Retinal pigment epithelial cell (primary cell): ENCODE data around the gene SERAC1.
A peak's percentile ranks its signal among the peaks of the same experiment; 100 is the strongest.
"Not testable (repeated sequence)": the region's sequence is repeated elsewhere in the genome, so short reads cannot be mapped to it uniquely, and the experiment has no call there.

Experiments used
- DNase-seq: peaks from one replicate; pipeline ENCODE4 v3.0.0-alpha.2; 2010; ENCODE audit warnings: low read depth
- H3K4me3 ChIP-seq: 2 replicates; pipeline ENCODE4 v1.5.1; 2011; ENCODE audit warnings: mild to moderate bottlenecking, low read length, control low read depth, moderate library complexity
- CTCF ChIP-seq: conservative IDR thresholded peaks from 2 replicates; pipeline ENCODE4 v1.5.1; 2011; ENCODE audit warnings: low read depth, low read length, control low read depth, inconsistent platforms

SERAC1 gene

DNA sequence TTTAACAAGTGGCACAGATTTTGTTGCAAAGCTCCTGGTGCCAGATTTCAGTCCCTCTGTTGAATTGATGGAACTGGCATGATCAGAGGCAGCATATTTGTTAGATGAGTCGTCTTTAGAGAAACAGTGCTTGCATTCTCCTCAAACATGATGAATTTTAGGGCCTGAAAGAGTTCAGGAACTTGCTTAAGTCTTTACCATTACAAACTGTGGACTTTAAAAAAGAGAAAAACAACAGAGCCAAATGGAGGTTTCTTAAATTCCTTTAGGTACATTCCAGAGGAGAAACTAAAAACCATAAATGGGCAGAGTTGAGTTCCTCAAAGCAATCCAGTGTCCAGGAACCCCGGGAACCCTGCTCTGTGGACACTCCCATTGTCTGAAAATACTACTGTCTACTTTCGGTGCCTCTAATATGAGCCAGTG lies 2.6 kb upstream of the SERAC1 start:
- DNase-seq = peak; percentile 63
- H3K4me3 ChIP-seq = no peak overlapping the region

DNA sequence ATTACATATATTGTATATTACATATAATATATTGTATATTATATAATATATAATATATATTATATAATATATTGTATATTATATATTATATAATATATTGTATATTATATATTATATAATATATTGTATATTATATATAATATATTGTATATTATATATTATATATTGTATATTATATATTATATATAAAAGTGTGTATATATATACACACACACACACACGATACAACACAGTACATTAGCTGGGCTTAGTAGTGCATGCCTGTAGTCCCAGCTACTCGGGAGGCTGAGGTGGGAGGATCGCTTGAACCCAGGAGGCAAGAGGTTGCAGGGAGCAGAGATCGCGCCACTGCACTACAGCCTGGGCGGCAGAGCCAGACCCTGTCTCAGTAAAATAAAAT lies 1.6 kb upstream of the SERAC1 start:
- DNase-seq, H3K4me3 ChIP-seq: not testable (repeated sequence)

More for the DNA sequence above, 2.6 kb upstream of the SERAC1 start:
- TF ChIP-seq CTCF = no peak

DNA sequence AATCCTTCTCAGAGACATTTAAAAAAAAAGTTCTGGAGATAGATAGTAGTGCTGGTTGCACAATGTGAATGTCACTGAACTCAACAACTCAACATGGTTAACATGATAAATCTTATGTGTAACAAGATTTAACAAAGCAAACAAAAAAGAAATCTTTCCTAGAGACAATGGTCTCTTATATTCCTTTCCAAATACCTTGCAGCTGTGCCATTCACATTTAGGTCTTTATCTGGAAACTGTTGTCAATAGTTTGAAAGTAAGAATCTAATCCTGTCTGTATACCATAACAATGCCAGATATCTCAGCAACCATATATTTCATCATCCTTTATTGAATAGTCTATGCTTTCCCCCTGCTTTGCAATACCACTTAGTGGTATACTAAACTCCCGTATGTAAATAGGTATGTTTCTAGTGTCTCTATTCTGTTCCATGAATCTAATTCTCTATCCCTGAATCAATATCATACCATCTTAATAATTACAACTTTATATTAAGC lies 2.1 kb downstream of the SERAC1 start:
- DNase-seq = no peak
- TF ChIP-seq CTCF = no peak
- H3K4me3 ChIP-seq = no peak overlapping the region

DNA sequence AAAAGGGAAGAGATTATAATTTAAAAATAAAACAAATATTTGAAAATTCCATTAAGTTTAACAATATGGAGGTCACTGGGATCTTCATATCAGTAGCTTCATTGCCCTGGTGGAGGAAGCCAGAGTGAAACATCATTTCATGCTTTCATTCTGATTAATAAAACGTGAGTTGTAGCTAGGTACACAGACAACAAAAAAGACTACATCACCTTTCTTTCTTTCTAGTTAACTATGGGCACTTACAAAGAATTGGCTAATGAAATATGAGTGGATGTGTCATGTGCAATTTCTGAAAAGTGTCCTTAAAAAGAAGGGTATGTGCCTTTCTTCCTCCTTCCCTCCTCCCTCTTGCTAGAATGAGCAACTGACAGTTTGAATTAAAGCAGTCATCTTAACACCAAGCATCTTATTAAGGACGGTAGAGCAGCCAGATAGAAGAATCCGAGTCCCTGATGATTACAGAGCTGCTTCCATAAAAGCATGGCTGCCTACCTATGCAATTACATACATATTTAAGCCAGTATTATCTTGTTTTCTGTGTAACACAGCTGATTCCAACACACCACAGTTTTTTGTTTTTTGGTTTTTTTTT lies 3.4 kb downstream of the SERAC1 start:
- DNase-seq = no peak
- no peak overlapping the region for H3K4me3 ChIP-seq
- TF ChIP-seq CTCF = no peak

DNA sequence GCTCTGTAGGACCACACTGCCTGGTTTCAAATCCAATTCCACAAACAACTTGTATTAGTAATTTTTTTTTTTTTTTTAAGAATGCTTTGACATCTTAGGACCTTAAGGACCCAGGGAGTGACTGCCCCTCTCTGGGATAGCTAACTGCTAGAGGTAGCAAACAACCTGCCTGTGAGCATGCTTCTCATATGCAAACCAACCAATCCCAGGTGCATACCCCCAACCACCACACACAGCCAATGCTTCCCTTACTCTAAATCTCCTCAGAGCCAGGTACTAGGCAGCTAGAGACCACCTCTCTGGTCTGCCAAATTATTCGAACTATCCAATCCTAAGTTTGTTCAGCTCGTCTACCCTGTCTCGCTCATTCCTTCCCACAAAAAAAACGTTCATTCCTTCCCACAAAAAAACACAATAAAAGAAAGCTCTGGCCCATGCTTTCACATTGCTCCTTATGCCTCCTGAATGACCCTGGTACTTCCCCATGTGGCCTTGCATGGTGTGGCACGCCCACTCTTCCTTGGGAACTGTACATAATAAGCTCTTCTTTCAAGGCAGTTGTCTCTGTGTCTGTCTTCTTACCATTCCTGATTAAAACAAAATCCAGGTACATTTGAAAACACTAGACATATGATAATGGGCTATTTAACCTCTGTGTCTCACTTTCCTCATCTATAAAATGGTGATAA lies 6.4 kb downstream of the SERAC1 start:
- no peak for TF ChIP-seq CTCF
- no peak for DNase-seq
- H3K4me3 ChIP-seq = no peak overlapping the region

DNA sequence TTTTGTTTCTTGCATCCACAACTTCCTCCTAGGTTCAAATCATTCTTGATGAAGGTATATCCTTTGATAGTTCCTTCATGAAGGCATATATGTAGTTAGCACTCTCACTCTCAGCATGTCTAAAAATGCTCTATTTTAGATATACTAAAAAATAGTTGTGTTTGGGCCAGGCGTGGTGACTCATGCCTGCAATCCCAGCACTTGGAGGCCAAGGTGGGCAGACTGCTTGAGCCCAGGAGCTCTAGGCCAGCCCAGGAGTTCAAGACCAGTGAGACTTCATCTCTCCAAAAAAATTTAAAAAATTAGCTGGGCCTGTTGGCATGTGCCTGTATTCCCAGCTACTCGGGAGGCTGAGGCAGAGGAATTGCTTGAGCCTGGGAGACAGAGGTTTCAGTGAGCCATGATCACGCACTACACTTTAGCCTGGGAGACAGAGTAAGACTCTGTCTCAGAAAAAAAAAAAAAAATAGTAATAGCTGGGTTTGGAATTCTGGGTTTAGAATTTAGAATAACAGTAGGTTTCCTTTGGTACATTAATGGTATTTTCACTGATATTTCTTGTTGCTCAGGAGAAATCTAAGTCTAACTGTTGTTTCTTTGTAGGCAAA lies 7.0 kb downstream of the SERAC1 start:
- no peak for DNase-seq
- H3K4me3 ChIP-seq = no peak overlapping the region
- no peak for TF ChIP-seq CTCF

GRCh38 chr6:158158748-158159147 lies 9.3 kb downstream of the SERAC1 start:
- no peak for TF ChIP-seq CTCF
- no peak for DNase-seq
- no peak overlapping the region for H3K4me3 ChIP-seq
